Esophagus squamous epithelium (tissue), 4 donors: ENCODE data around the gene CARMIL1.

Source experiments
- POLR2A ChIP-seq, 4 donors: fragments of 450-650 bp; IDR thresholded peaks; one replicate each; pipeline ENCODE4 v1.6.1; 2017; ENCODE audit warnings: antibody characterized with exemption in 4 of 4, mild to moderate bottlenecking in 4 of 4, moderate library complexity in 3 of 4
- TF ChIP-seq, protein P1 (sequence below), 6 experiments: fragments of 450-650 bp in 4 of 6; fragments of 200-600 bp in 2 of 6; sonication (generic) in 2 of 6; IDR thresholded peaks; one replicate each; pipeline ENCODE4 v1.5.1; 2016 to 2019; ENCODE audit warnings: antibody characterized with exemption in 6 of 6, mild to moderate bottlenecking in 4 of 6, moderate library complexity in 4 of 6

- TF ChIP-seq, protein P1, sequence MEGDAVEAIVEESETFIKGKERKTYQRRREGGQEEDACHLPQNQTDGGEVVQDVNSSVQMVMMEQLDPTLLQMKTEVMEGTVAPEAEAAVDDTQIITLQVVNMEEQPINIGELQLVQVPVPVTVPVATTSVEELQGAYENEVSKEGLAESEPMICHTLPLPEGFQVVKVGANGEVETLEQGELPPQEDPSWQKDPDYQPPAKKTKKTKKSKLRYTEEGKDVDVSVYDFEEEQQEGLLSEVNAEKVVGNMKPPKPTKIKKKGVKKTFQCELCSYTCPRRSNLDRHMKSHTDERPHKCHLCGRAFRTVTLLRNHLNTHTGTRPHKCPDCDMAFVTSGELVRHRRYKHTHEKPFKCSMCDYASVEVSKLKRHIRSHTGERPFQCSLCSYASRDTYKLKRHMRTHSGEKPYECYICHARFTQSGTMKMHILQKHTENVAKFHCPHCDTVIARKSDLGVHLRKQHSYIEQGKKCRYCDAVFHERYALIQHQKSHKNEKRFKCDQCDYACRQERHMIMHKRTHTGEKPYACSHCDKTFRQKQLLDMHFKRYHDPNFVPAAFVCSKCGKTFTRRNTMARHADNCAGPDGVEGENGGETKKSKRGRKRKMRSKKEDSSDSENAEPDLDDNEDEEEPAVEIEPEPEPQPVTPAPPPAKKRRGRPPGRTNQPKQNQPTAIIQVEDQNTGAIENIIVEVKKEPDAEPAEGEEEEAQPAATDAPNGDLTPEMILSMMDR (IDR thresholded peaks at IDR 0.05) = no peak
- no peak for TF ChIP-seq POLR2A (IDR thresholded peaks at IDR 0.05)
These were observed 7.7 kb downstream of the CARMIL1 start for GRCh38 chr6:25286891-25287290.
